Heart right ventricle (tissue), 16 donors: ENCODE results near the gene MACO1. TPM values are rescaled to one million over a fixed set of nuclear protein-coding genes. Genes with fewer than 3 reads are reported as not detected.
"Not testable (repeated sequence)": the region's sequence is repeated elsewhere in the genome, so short reads cannot be mapped to it uniquely, and the experiment has no call there.

Experiments used
- ATAC-seq, 8 donors: fragments of 200-7000 bp; cut with Tn5 transposase; one replicate each; pipeline ENCODE4 v1.9.1; 2020; ENCODE audit warnings: mild to moderate bottlenecking in 8 of 8, moderate library complexity in 8 of 8, moderate number of reproducible peaks in 1 of 8
- DNase-seq, 2 donors: peaks; one replicate each; pipeline ENCODE4 v3.0.0-alpha.2; 2020
- H3K27ac ChIP-seq, 10 donors: fragments of 200-600 bp; sonication (generic) in 2 of 10; one replicate each; pipeline versions ENCODE4 v1.5.0 to v1.8.0; 2020 to 2022; ENCODE audit warnings: mild to moderate bottlenecking in 3 of 10
- H3K27me3 ChIP-seq, 7 donors: fragments of 200-600 bp; one replicate each; pipeline ENCODE4 v1.8.0; 2021 to 2022; ENCODE audit warnings: mild to moderate bottlenecking in 2 of 7
- H3K36me3 ChIP-seq, 9 donors: fragments of 200-600 bp; sonication (generic) in 1 of 9; one replicate each; pipeline versions ENCODE4 v1.5.0 to v1.8.0; 2020 to 2022; ENCODE audit warnings: mild to moderate bottlenecking in 2 of 9
- H3K4me1 ChIP-seq, 9 donors: fragments of 200-600 bp; sonication (generic) in 1 of 9; one replicate each; pipeline versions ENCODE4 v1.5.0 to v1.8.0; 2020 to 2022; ENCODE audit warnings: mild to moderate bottlenecking in 4 of 9
- H3K4me3 ChIP-seq, 10 donors: fragments of 200-600 bp; sonication (generic) in 2 of 10; one replicate each; pipeline versions ENCODE4 v1.5.0 to v1.8.0; 2020 to 2022; ENCODE audit warnings: mild to moderate bottlenecking in 7 of 10, moderate library complexity in 2 of 10
- H3K9me3 ChIP-seq, 11 donors: fragments of 200-600 bp in 10 of 11; sonication (generic) in 2 of 11; one replicate each; pipeline versions ENCODE4 v1.5.0 to v1.8.0; 2013 to 2022; ENCODE audit warnings: mild to moderate bottlenecking in 2 of 11, control low read depth in 1 of 11, moderate library complexity in 1 of 11
- CTCF ChIP-seq, 9 donors: fragments of 200-600 bp; sonication (generic) in 2 of 9; IDR thresholded peaks; one replicate each; pipeline versions ENCODE4 v1.5.0 to v1.8.0; 2021 to 2022; ENCODE audit warnings: antibody characterized with exemption in 9 of 9, mild to moderate bottlenecking in 5 of 9, moderate library complexity in 1 of 9
- WGBS, 2 donors: extraction: QIAGEN DNeasy Blood & Tissue Kit; methylation state at CpG; one replicate each; pipeline ENCODE4 v1.1.7; 2013; ENCODE audit warnings: inconsistent platforms in 1 of 2; 5-methylcytosine and 5-hydroxymethylcytosine counted together
- intact Hi-C, 10 donors: fragments of 100-400 bp; cut with DNase I; formaldehyde crosslinking; loops; one replicate each; pipeline versions ENCODE4 v1.11.1 to v1.14.2; 2022
- polyA plus RNA-seq, 2 donors: library from polyadenylated mRNA; stranded (reverse); fragments of 200-250 nt; gene quantifications; one replicate each; pipeline ENCODE4 v1.2.3, GENCODE V29; 2013
- total RNA-seq, 10 donors: library from RNA; stranded (reverse); fragmentation: NEBNext Ultra II Directional in 3 of 10; extraction: Animal tissue kit (Norgen Biotek cat#: 25700) in 3 of 10; gene quantifications; one replicate each; pipeline versions ENCODE4 v1.2.1 to v1.2.4, GENCODE V29; 2021 to 2023
- donor health status: Arrhythmogenic right ventricular cardiomyopathy.
- donor health status: ischemic (EF 13 %, LVEDD 7.1; RV severe dilation, severe dysfunction).
- donor health status: healthy with polysubstance abuse.
- donor health status: DM: no; HTN: yes; CAD: no.
- donor health status: DM: no; HTN: no; CAD: no.
- donor health status: ischemic (EF 25% LVEDD 6.9; RV normal size, moderate dysfunction).
- donor health status: ischemic (EF 25% LVEDD 5.7; RV mildly dilated, moderate dysfunction).
- donor health status: healthy.
- donor health status: DM: yes; HTN: yes; CAD: no.
- donor health status: Ischemic cardiomyopathy.
- donor health status: ischemic (EF 35%, LVEDD 5.7; RV mildly dilated, moderate dysfunction).
- donor health status: nonischemic (EF 11% LVEDD 7.7; RV severe dilation, severe dysfunction).
- donor health status: DM: yes; HTN: yes; CAD: no.
- donor health status: PGD.
- donor health status: ischemic (EF 29% LVEDD 5.4; RV normal size, mild dysfunction).
- donor health status: nonischemic (EF 23%, LVEDD 6.1; RV moderate dilation, normal function).

MACO1 gene
- total and polyA plus RNA-seq, 12 donors: 8.7 to 15.5 (median 13.2) TPM

- H3K27ac ChIP-seq: no peak overlapping the region
- peaks cover 0 to 10% (median 0%) of the 10 kb centered on the region in 9 donors for H3K4me1 ChIP-seq
- TF ChIP-seq CTCF (IDR thresholded peaks at IDR 0.05): no peak
- intact Hi-C loops: no loop called here
- 95 to 97% methylated on average over 3 of the region's 3 CpGs for WGBS, 2 donors
- ATAC-seq (no peak), DNase-seq (no peak)
- no peak overlapping the region for H3K4me3 ChIP-seq
- no peaks in the 10 kb centered on the region for H3K9me3 ChIP-seq
- H3K27me3 ChIP-seq: no peaks in the 10 kb centered on the region
- peaks cover 0 to 81% (median 11%) of the 10 kb centered on the region in 9 donors for H3K36me3 ChIP-seq
These were observed 21.2 kb downstream of the MACO1 start for GRCh38 chr1:25451908-25452307.

GRCh38 chr1:25456502-25456901, 25.8 kb downstream of the MACO1 start:
- no peaks in the 10 kb centered on the region for H3K27me3 ChIP-seq
- no peak for DNase-seq
- no peak for ATAC-seq
- no peak for TF ChIP-seq CTCF (IDR thresholded peaks at IDR 0.05)
- no peak overlapping the region for H3K27ac ChIP-seq
- peaks cover 0 to 15% (median under 1%) of the 10 kb centered on the region in 9 donors for H3K4me1 ChIP-seq
- peaks cover 0 to 81% (median 32%) of the 10 kb centered on the region in 9 donors for H3K36me3 ChIP-seq
- WGBS, 2 donors: 88 to 92% methylated on average over 4 of the region's 4 CpGs
- H3K9me3 ChIP-seq: no peaks in the 10 kb centered on the region
- intact Hi-C loops: no loop called here
- no peak overlapping the region for H3K4me3 ChIP-seq

- intact Hi-C loops: no loop called here
- H3K27me3 ChIP-seq: no peaks in the 10 kb centered on the region
- no peak overlapping the region for H3K4me3 ChIP-seq
- ATAC-seq: no peak
- H3K27ac ChIP-seq: peak overlapping the region in 1 of 10 donors; percentile 19
- no peak for DNase-seq
- 79 to 80% methylated on average over 7 of the region's 7 CpGs for WGBS, 2 donors
- no peaks in the 10 kb centered on the region for H3K9me3 ChIP-seq
- TF ChIP-seq CTCF (IDR thresholded peaks at IDR 0.05): no peak
- peaks cover 0 to 75% (median 32%) of the 10 kb centered on the region in 9 donors for H3K36me3 ChIP-seq
- H3K4me1 ChIP-seq: peaks cover 4 to 36% (median 21%) of the 10 kb centered on the region in 9 donors
These were observed 28.0 kb downstream of the MACO1 start for GRCh38 chr1:25458541-25459298.

GRCh38 chr1:25460020-25460419, 29.3 kb downstream of the MACO1 start:
- DNase-seq (peak in 1 of 2 donors; percentile 23), ATAC-seq (peak in 6 of 8 donors; percentile 51 to 89 (median 76))
- Histone ChIP-seq H3K4me3 (no peak overlapping the region), H3K36me3 (peaks cover 0 to 67% (median 28%) of the 10 kb centered on the region in 9 donors), H3K4me1 (peaks cover 4 to 38% (median 25%) of the 10 kb centered on the region in 9 donors), H3K9me3 (no peaks in the 10 kb centered on the region), H3K27me3 (no peaks in the 10 kb centered on the region), H3K27ac (peak overlapping the region in 9 of 10 donors; percentile 19 to 65 (median 42))
- intact Hi-C loops: no loop called here
- WGBS, 2 donors: 51 to 56% methylated on average over 3 of the region's 3 CpGs
- no peak for TF ChIP-seq CTCF (IDR thresholded peaks at IDR 0.05)

- peaks cover 4 to 38% (median 25%) of the 10 kb centered on the region in 9 donors for H3K4me1 ChIP-seq
- intact Hi-C loops, DNase-seq, H3K27me3 ChIP-seq, H3K4me3 ChIP-seq, H3K9me3 ChIP-seq, ATAC-seq: not testable (repeated sequence)
- H3K36me3 ChIP-seq: peaks cover 0 to 59% (median 28%) of the 10 kb centered on the region in 9 donors
- WGBS, 2 donors: 81 to 83% methylated on average over 4 of the region's 4 CpGs
- peak overlapping the region in 1 of 10 donors; percentile 58 for H3K27ac ChIP-seq
These were observed 30.1 kb downstream of the MACO1 start for GRCh38 chr1:25460816-25461215.
